ENCODE measurements around the gene SLC45A2. TPM values are rescaled to one million over a fixed set of nuclear protein-coding genes. Genes with fewer than 3 reads are reported as not detected.

The SLC45A2 gene
- polyA plus RNA-seq, 3 donors: not detected

DNA sequence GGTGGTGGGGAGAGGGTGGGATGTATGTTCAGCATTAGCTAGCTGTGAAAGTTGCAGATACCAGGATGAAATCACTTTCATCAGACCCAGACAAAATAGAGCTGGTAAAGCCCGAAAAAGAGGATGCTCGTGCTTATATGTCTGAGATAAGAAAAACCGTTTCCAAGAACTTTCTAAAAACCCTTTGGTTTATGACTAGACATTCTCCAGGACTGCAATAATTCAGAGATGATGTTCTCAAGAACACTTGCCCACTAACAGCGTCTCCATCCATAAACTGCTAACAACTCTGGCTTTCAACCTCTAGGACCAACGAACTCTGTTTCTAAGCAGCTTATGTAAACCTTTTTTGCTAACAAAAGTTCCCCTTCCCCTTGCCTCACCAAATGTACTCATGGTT lies 31.7 kb upstream of the SLC45A2 start:
- Histone ChIP-seq H4K20me1 (ENCODE audit: insufficient read depth, low read length) (no peaks in the 10 kb centered on the region), H3K27me3 (ENCODE audit: control insufficient read depth in 2 of 2, insufficient read depth in 2 of 2, low read length in 2 of 2) (no peaks in the 10 kb centered on the region), H3K9me3 (replicated peaks in 1 of 2; ENCODE audit: control insufficient read depth in 1 of 2, insufficient read depth in 1 of 2, low read length in 2 of 2) (no peaks in the 10 kb centered on the region), H2AFZ (ENCODE audit: insufficient read depth, low read depth, low read length, poor library complexity, severe bottlenecking) (no peak overlapping the region), H3K36me3 (replicated peaks in 1 of 2; ENCODE audit: control insufficient read depth in 1 of 2, insufficient read depth in 2 of 2, low read length in 2 of 2) (no peaks in the 10 kb centered on the region), H3K27ac (ENCODE audit: low read depth in 1 of 2, low read length in 2 of 2) (no peak overlapping the region), H3K9ac (ENCODE audit: insufficient read depth, low read length, poor library complexity, severe bottlenecking) (no peak overlapping the region), H3K4me2 (replicated peaks; ENCODE audit: extremely low read depth, low read length, poor library complexity, severe bottlenecking) (no peak overlapping the region), H3K79me2 (ENCODE audit: insufficient read depth, low read length) (no peaks in the 10 kb centered on the region), H3K4me1 (ENCODE audit: control insufficient read depth in 1 of 2, insufficient read depth in 2 of 2, low read length in 2 of 2) (no peaks in the 10 kb centered on the region), H3K4me3 (replicated peaks in 1 of 3; ENCODE audit: low read depth in 2 of 3, low read length in 3 of 3) (no peak overlapping the region)
- H3K27me3 Mint-ChIP-seq (ENCODE audit: low read depth in 3 of 3): peaks cover 0 to under 1% (median 0%) of the 10 kb centered on the region in 3 donors
- no peaks in the 10 kb centered on the region for H3K4me1 Mint-ChIP-seq
- no peak overlapping the region for H3K27ac Mint-ChIP-seq
- 100% methylated on average over 2 of the region's 5 CpGs for WGBS (ENCODE audit: insufficient coverage)
- intact Hi-C loops (cut with micrococcal nuclease): no loop called here
- peaks cover 0 to 5% (median 0%) of the 10 kb centered on the region in 7 donors for H3K9me3 Mint-ChIP-seq
- no peak for DNase-seq
- TF ChIP-seq, protein P1, sequence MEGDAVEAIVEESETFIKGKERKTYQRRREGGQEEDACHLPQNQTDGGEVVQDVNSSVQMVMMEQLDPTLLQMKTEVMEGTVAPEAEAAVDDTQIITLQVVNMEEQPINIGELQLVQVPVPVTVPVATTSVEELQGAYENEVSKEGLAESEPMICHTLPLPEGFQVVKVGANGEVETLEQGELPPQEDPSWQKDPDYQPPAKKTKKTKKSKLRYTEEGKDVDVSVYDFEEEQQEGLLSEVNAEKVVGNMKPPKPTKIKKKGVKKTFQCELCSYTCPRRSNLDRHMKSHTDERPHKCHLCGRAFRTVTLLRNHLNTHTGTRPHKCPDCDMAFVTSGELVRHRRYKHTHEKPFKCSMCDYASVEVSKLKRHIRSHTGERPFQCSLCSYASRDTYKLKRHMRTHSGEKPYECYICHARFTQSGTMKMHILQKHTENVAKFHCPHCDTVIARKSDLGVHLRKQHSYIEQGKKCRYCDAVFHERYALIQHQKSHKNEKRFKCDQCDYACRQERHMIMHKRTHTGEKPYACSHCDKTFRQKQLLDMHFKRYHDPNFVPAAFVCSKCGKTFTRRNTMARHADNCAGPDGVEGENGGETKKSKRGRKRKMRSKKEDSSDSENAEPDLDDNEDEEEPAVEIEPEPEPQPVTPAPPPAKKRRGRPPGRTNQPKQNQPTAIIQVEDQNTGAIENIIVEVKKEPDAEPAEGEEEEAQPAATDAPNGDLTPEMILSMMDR (IDR thresholded peaks at IDR 0.05): no peak
- H3K4me3 Mint-ChIP-seq: no peak overlapping the region
- H3K36me3 Mint-ChIP-seq: peaks cover 6 to 14% of the 10 kb centered on the region in 2 donors

GRCh38 chr5:34015120-34015822 lies 30.8 kb upstream of the SLC45A2 start:
- Histone ChIP-seq H3K9ac (ENCODE audit: insufficient read depth, low read length, poor library complexity, severe bottlenecking) (no peak overlapping the region), H3K4me1 (ENCODE audit: control insufficient read depth in 1 of 2, insufficient read depth in 2 of 2, low read length in 2 of 2) (no peaks in the 10 kb centered on the region), H2AFZ (ENCODE audit: insufficient read depth, low read depth, low read length, poor library complexity, severe bottlenecking) (no peak overlapping the region), H3K4me2 (replicated peaks; ENCODE audit: extremely low read depth, low read length, poor library complexity, severe bottlenecking) (no peak overlapping the region), H3K36me3 (replicated peaks in 1 of 2; ENCODE audit: control insufficient read depth in 1 of 2, insufficient read depth in 2 of 2, low read length in 2 of 2) (no peaks in the 10 kb centered on the region), H3K9me3 (replicated peaks in 1 of 2; ENCODE audit: control insufficient read depth in 1 of 2, insufficient read depth in 1 of 2, low read length in 2 of 2) (no peaks in the 10 kb centered on the region), H3K27me3 (ENCODE audit: control insufficient read depth in 2 of 2, insufficient read depth in 2 of 2, low read length in 2 of 2) (no peaks in the 10 kb centered on the region), H3K79me2 (ENCODE audit: insufficient read depth, low read length) (no peaks in the 10 kb centered on the region), H4K20me1 (ENCODE audit: insufficient read depth, low read length) (no peaks in the 10 kb centered on the region), H3K27ac (ENCODE audit: low read depth in 1 of 2, low read length in 2 of 2) (no peak overlapping the region), H3K4me3 (replicated peaks in 1 of 3; ENCODE audit: low read depth in 2 of 3, low read length in 3 of 3) (no peak overlapping the region)
- Mint-ChIP-seq H3K4me1 (no peaks in the 10 kb centered on the region), H3K27ac (no peak overlapping the region), H3K9me3 (peaks cover 0 to 9% (median 0%) of the 10 kb centered on the region in 7 donors), H3K27me3 (ENCODE audit: low read depth in 3 of 3) (peaks cover 0 to 3% (median 0%) of the 10 kb centered on the region in 3 donors), H3K4me3 (no peak overlapping the region), H3K36me3 (peaks cover 3 to 8% of the 10 kb centered on the region in 2 donors)
- no peak for DNase-seq
- intact Hi-C loops (cut with micrococcal nuclease): no loop called here
- 100% methylated on average over 1 of the region's 4 CpGs for WGBS (ENCODE audit: insufficient coverage)
- TF ChIP-seq, protein P1 (IDR thresholded peaks at IDR 0.05): no peak

Data from CD14-positive monocyte (primary cell).